Raji (cell line): Measurements from ENCODE around the gene CREBBP.

Experiments used
- POLR2A ChIP-seq: IDR thresholded peaks from 2 replicates; pipeline ENCODE4 v1.6.1; 2011; ENCODE audit warnings: low read depth, low read length, control low read depth; ENCODE audit not compliant: insufficient read depth

The CREBBP gene

GRCh38 chr16:3880623-3881498 lies at the start of gene CREBBP:
Gene CREBBP (minus strand): TSS chr16:3880713. CDS start chr16:3879916, 797 bp downstream.
- TF ChIP-seq POLR2A, result peak; percentile 68

GRCh38 chr16:3924763-3925162 lies 44.2 kb upstream of the CREBBP start:
- TF ChIP-seq POLR2A, result no peak

- TF ChIP-seq POLR2A, result no peak
Measured at GRCh38 chr16:3922241-3922640, 41.7 kb upstream of the CREBBP start.

- TF ChIP-seq POLR2A, result no peak
Measured at GRCh38 chr16:3920206-3920605, 39.7 kb upstream of the CREBBP start.

GRCh38 chr16:3919413-3919812 lies 38.9 kb upstream of the CREBBP start:
- TF ChIP-seq POLR2A, result no peak

GRCh38 chr16:3915426-3916260 lies 35.1 kb upstream of the CREBBP start:
- TF ChIP-seq POLR2A, result no peak

- TF ChIP-seq POLR2A, result no peak
Measured at GRCh38 chr16:3912897-3913296, 32.4 kb upstream of the CREBBP start.

GRCh38 chr16:3912373-3912772 lies 31.9 kb upstream of the CREBBP start:
- TF ChIP-seq POLR2A, result no peak

GRCh38 chr16:3909791-3910583 lies 29.5 kb upstream of the CREBBP start:
- no peak for TF ChIP-seq POLR2A

- no peak for TF ChIP-seq POLR2A
Measured at GRCh38 chr16:3908951-3909437, 28.5 kb upstream of the CREBBP start.

GRCh38 chr16:3907586-3907985 lies 27.1 kb upstream of the CREBBP start:
- no peak for TF ChIP-seq POLR2A

- TF ChIP-seq POLR2A, result no peak
Measured at GRCh38 chr16:3906363-3906762, 25.9 kb upstream of the CREBBP start.

- TF ChIP-seq POLR2A, result no peak
Measured at GRCh38 chr16:3904875-3905274, 24.4 kb upstream of the CREBBP start.

GRCh38 chr16:3890091-3890490 lies 9.6 kb upstream of the CREBBP start:
- TF ChIP-seq POLR2A, result no peak

GRCh38 chr16:3889059-3889458 lies 8.5 kb upstream of the CREBBP start:
- TF ChIP-seq POLR2A, result no peak
